HAP-1 (cell line): ENCODE results near the gene OGFRL1.

Experiments
- DNase-seq, 2 experiments: peaks; one replicate each; pipeline ENCODE4 v3.0.0-alpha.2; 2016 to 2020; ENCODE audit warnings: low spot score in 2 of 2
- H3K27me3 ChIP-seq: fragments of 250-450 bp; sonication (Bioruptor Pico); 2 replicates; pipeline ENCODE4 v1.5.1; 2020; ENCODE audit warnings: low read depth, mild to moderate bottlenecking, moderate library complexity
- H3K36me3 ChIP-seq: fragments of 250-450 bp; sonication (Bioruptor Pico); replicated peaks from 2 replicates; pipeline ENCODE4 v1.5.1; 2020; ENCODE audit warnings: mild to moderate bottlenecking
- H3K4me1 ChIP-seq: fragments of 250-450 bp; sonication (Bioruptor Pico); 2 replicates; pipeline ENCODE4 v1.5.1; 2020; ENCODE audit warnings: mild to moderate bottlenecking
- H3K4me3 ChIP-seq: fragments of 250-450 bp; sonication (Bioruptor Pico); 2 replicates; pipeline ENCODE4 v1.5.1; 2020; ENCODE audit warnings: mild to moderate bottlenecking, moderate library complexity
- H3K9me3 ChIP-seq: fragments of 250-450 bp; sonication (Bioruptor Pico); 2 replicates; pipeline ENCODE4 v1.5.1; 2020; ENCODE audit warnings: mild to moderate bottlenecking, moderate library complexity
- in situ Hi-C: fragments of 300-500 bp; cut with MboI; formaldehyde crosslinking; loops from 3 replicates; pipeline ENCODE4 v1.14.3; 2020; ENCODE audit warnings: low sequenced_read_pairs, inconsistent platforms, mixed read lengths

The OGFRL1 gene

GRCh38 chr6:71294121-71294523, 5.5 kb downstream of the OGFRL1 start:
- Histone ChIP-seq H3K4me1 (peaks cover 24% of the 10 kb centered on the region), H3K4me3 (no peak overlapping the region), H3K9me3 (no peaks in the 10 kb centered on the region), H3K36me3 (peaks cover 12% of the 10 kb centered on the region), H3K27me3 (no peaks in the 10 kb centered on the region)
- in situ Hi-C loops: no loop called here
- DNase-seq: no peak

- no peaks in the 10 kb centered on the region for H3K27me3 ChIP-seq
- no peak for DNase-seq
- in situ Hi-C loops: no loop called here
- H3K4me1 ChIP-seq: no peaks in the 10 kb centered on the region; the same call in 1 of the 2 replicates
- no peak overlapping the region for H3K4me3 ChIP-seq
- H3K9me3 ChIP-seq: no peaks in the 10 kb centered on the region
- H3K36me3 ChIP-seq: peaks cover 12% of the 10 kb centered on the region
Observed at GRCh38 chr6:71298459-71298858, 9.8 kb downstream of the OGFRL1 start.

- no peak for DNase-seq
- H3K4me1 ChIP-seq: no peaks in the 10 kb centered on the region
- H3K36me3 ChIP-seq: peaks cover 8% of the 10 kb centered on the region
- H3K9me3 ChIP-seq: no peaks in the 10 kb centered on the region
- in situ Hi-C loops: no loop called here
- no peak overlapping the region for H3K4me3 ChIP-seq
- no peaks in the 10 kb centered on the region for H3K27me3 ChIP-seq
Observed at GRCh38 chr6:71299541-71300470, 11.2 kb downstream of the OGFRL1 start.

- Histone ChIP-seq H3K36me3 (peaks cover 8% of the 10 kb centered on the region), H3K4me1 (no peaks in the 10 kb centered on the region), H3K27me3 (no peaks in the 10 kb centered on the region), H3K9me3 (no peaks in the 10 kb centered on the region), H3K4me3 (no peak overlapping the region)
- DNase-seq: no peak
- in situ Hi-C loops: no loop called here
Observed at GRCh38 chr6:71300561-71301168, 12.1 kb downstream of the OGFRL1 start.

GRCh38 chr6:71301546-71301945, 12.9 kb downstream of the OGFRL1 start:
- in situ Hi-C loops: no loop called here
- Histone ChIP-seq H3K27me3 (no peaks in the 10 kb centered on the region), H3K4me1 (peaks cover 6% of the 10 kb centered on the region; the same call in 1 of the 2 replicates), H3K4me3 (no peak overlapping the region), H3K9me3 (no peaks in the 10 kb centered on the region), H3K36me3 (peaks cover 4% of the 10 kb centered on the region)
- DNase-seq: no peak

- Histone ChIP-seq H3K4me1 (peaks cover 6% of the 10 kb centered on the region; the same call in 1 of the 2 replicates), H3K36me3 (no peaks in the 10 kb centered on the region), H3K9me3 (no peaks in the 10 kb centered on the region), H3K27me3 (no peaks in the 10 kb centered on the region), H3K4me3 (no peak overlapping the region)
- in situ Hi-C loops: no loop called here
- no peak for DNase-seq
Observed at GRCh38 chr6:71309656-71310055, 21.0 kb downstream of the OGFRL1 start.

GRCh38 chr6:71310261-71310660, 21.6 kb downstream of the OGFRL1 start:
- Histone ChIP-seq H3K36me3 (no peaks in the 10 kb centered on the region), H3K9me3 (no peaks in the 10 kb centered on the region), H3K4me1 (peaks cover 6% of the 10 kb centered on the region; the same call in 1 of the 2 replicates), H3K27me3 (no peaks in the 10 kb centered on the region), H3K4me3 (no peak overlapping the region)
- in situ Hi-C loops: no loop called here
- no peak for DNase-seq

GRCh38 chr6:71312089-71312488, 23.5 kb downstream of the OGFRL1 start:
- in situ Hi-C loops: no loop called here
- H3K36me3 ChIP-seq: no peaks in the 10 kb centered on the region
- H3K27me3 ChIP-seq: no peaks in the 10 kb centered on the region
- H3K9me3 ChIP-seq: no peaks in the 10 kb centered on the region
- no peak overlapping the region for H3K4me3 ChIP-seq
- no peaks in the 10 kb centered on the region for H3K4me1 ChIP-seq
- no peak for DNase-seq

- Histone ChIP-seq H3K4me3 (no peak overlapping the region), H3K27me3 (no peaks in the 10 kb centered on the region), H3K36me3 (no peaks in the 10 kb centered on the region), H3K9me3 (no peaks in the 10 kb centered on the region), H3K4me1 (no peaks in the 10 kb centered on the region)
- DNase-seq: no peak
- in situ Hi-C loops: no loop called here
Observed at GRCh38 chr6:71317441-71317840, 28.8 kb downstream of the OGFRL1 start.

GRCh38 chr6:71320041-71320440, 31.4 kb downstream of the OGFRL1 start:
- H3K27me3 ChIP-seq: no peaks in the 10 kb centered on the region
- H3K9me3 ChIP-seq: no peaks in the 10 kb centered on the region
- DNase-seq: no peak
- H3K4me3 ChIP-seq: no peak overlapping the region
- H3K4me1 ChIP-seq: no peaks in the 10 kb centered on the region
- in situ Hi-C loops: no loop called here
- no peaks in the 10 kb centered on the region for H3K36me3 ChIP-seq

GRCh38 chr6:71321314-71321713, 32.7 kb downstream of the OGFRL1 start:
- no peak overlapping the region for H3K4me3 ChIP-seq
- H3K36me3 ChIP-seq: no peaks in the 10 kb centered on the region
- in situ Hi-C loops: no loop called here
- H3K4me1 ChIP-seq: no peaks in the 10 kb centered on the region
- H3K27me3 ChIP-seq: no peaks in the 10 kb centered on the region
- DNase-seq: no peak
- H3K9me3 ChIP-seq: no peaks in the 10 kb centered on the region

- in situ Hi-C loops: no loop called here
- H3K4me3 ChIP-seq: no peak overlapping the region
Observed at GRCh38 chr6:71324194-71324785, 35.7 kb downstream of the OGFRL1 start.

GRCh38 chr6:71326611-71327010, 38.0 kb downstream of the OGFRL1 start:
- no peaks in the 10 kb centered on the region for H3K36me3 ChIP-seq
- H3K4me1 ChIP-seq: no peaks in the 10 kb centered on the region
- in situ Hi-C loops: no loop called here

More at GRCh38 chr6:71324194-71324785, 35.7 kb downstream of the OGFRL1 start:
- DNase-seq: no peak
- no peaks in the 10 kb centered on the region for H3K27me3 ChIP-seq
- H3K36me3 ChIP-seq: no peaks in the 10 kb centered on the region
- H3K4me1 ChIP-seq: no peaks in the 10 kb centered on the region
- H3K9me3 ChIP-seq: no peaks in the 10 kb centered on the region

GRCh38 chr6:71330501-71330900, 41.9 kb downstream of the OGFRL1 start:
- Histone ChIP-seq H3K4me1 (no peaks in the 10 kb centered on the region), H3K4me3 (no peak overlapping the region), H3K27me3 (no peaks in the 10 kb centered on the region), H3K9me3 (no peaks in the 10 kb centered on the region), H3K36me3 (no peaks in the 10 kb centered on the region)
- no peak for DNase-seq
- in situ Hi-C loops: no loop called here

More at GRCh38 chr6:71326611-71327010, 38.0 kb downstream of the OGFRL1 start:
- H3K9me3 ChIP-seq: no peaks in the 10 kb centered on the region
- DNase-seq: no peak
- no peaks in the 10 kb centered on the region for H3K27me3 ChIP-seq
- H3K4me3 ChIP-seq: no peak overlapping the region
